Midbrain (tissue), 1 donor: ENCODE data around the gene SNRK.
"Not testable (repeated sequence)": the region's sequence is repeated elsewhere in the genome, so short reads cannot be mapped to it uniquely, and the experiment has no call there.

Experiments used
- DNase-seq: peaks from one replicate; lab custom pipeline; 2025; lab: John Stamatoyannopoulos, UW

SNRK gene

DNA sequence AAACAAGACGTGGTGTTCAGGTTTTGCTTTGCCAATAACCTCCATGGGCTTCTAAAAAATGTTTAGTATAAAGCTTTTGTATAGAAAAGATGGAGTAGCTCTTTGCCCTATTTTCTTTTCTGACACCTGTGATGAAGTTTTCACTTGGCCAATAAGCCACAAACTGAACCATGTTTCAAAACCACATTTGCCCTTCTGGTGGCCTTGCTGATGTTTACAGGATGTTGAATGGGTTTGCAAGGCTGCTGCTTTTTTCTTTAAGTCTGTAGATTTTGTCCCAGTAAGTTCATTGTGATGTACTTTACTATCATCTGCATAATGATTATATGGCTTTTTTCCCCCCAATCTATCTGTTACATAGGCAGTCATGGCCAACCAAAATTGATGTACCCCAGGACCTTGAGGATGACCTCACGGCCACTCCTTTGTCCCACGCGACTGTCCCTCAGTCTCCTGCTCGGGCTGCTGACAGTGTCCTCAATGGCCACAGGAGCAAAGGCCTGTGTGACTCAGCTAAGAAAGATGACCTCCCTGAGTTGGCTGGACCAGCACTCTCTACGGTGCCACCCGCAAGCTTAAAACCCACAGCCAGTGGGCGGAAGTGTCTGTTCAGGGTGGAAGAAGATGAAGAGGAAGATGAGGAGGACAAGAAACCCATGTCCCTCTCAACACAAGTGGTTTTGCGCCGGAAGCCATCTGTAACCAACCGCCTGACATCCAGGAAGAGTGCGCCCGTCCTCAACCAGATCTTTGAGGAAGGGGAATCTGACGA is 60.8 kb downstream of the SNRK start:
- DNase-seq: no peak

DNA sequence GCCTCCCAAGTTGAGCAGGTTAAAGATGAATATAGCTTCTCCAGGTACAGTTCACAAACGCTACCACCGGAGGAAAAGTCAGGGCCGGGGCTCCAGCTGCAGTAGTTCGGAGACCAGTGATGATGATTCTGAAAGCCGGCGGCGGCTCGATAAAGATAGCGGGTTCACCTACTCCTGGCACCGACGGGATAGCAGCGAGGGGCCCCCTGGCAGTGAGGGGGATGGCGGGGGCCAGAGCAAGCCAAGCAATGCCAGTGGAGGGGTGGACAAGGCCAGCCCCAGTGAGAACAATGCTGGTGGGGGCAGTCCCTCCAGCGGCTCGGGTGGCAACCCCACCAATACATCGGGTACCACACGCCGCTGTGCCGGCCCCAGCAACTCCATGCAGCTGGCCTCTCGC is 61.4 kb downstream of the SNRK start:
- DNase-seq: no peak

DNA sequence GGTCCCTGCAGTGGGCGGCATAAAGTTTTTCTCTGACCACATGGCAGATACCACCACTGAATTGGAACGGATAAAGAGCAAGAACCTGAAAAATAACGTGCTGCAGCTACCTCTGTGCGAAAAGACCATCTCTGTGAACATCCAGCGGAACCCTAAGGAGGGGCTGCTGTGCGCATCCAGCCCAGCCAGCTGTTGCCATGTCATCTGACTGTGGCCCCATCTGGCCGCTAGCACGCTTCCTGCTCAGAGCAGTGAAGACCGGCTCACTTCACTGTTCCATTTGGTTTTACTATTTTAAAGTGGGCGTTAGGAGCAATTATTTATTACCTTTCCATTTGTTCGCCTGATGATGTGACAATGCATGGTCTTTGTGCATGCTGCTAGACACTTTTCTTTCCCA is 62.0 kb downstream of the SNRK start:
- no peak for DNase-seq

DNA sequence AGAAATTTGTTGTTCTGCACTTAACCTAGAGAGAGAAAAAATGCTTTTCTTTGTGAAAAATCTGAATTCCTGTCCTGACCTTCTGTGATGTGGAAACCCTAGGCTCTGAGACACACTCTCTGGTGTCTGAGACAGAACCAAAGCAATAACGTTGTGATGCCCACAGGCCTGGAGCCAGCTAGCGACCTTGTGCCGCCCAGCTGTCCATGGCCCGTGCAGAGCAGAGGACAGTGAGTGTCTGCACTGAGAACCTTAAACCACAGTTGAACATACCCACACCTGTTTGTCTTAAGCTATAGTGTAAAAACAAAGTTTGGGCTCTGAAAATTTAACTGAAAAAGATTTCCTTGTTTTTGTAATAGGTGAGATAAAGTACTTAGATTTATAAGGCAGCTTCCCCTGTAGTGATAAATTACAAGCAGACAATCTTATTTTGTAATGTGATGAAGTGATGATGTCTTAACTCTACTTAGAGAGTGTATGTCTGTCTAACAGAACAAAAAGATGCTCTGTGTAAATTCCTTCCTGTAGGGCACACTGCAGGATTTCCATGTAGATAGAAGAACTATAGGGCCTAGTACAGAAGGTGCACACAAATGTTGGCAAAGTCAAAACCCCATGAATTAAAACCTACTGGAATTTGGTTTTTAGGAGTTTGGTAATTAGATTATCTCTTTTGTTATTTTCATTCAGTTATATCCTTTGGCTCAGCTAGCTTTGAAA is 62.7 kb downstream of the SNRK start:
- DNase-seq: no peak

DNA sequence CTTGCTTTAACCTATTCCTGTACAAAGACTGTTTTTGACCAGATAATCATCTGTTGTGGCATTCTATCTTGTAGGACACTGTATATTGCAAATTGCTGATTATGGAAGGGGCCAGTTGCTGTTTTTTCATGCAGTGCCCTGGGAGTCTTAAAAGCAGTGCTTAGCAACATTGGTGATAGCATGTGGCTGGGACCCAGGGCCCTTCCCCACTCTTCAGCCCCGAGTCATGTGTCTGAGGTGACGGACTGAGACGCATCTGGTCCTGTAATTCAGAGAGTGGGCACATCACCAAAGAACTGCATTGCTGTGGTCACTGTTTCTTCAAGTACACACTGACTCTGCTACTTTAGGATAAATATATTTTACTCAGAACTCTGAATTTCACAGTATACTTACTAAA is 63.4 kb downstream of the SNRK start:
- no peak for DNase-seq

DNA sequence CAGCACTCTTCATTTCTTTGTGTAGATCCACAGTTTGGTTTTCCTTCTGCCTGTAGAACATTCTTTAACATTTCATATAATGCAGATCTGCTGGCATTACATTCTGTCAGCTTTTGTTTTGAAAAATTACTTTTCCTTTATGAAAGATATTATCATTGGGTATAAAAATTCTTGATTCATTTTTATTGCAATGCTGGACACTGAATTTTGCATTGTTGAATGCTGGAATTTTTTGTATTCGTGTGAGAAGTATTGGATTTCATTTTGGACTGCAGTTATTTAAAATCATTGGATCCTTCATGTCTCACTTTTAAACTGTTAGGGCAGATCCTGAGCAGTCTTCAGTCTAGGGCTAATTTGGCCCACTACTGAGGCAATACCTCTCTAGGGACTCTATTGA is 67.1 kb downstream of the SNRK start:
- DNase-seq: no peak

DNA sequence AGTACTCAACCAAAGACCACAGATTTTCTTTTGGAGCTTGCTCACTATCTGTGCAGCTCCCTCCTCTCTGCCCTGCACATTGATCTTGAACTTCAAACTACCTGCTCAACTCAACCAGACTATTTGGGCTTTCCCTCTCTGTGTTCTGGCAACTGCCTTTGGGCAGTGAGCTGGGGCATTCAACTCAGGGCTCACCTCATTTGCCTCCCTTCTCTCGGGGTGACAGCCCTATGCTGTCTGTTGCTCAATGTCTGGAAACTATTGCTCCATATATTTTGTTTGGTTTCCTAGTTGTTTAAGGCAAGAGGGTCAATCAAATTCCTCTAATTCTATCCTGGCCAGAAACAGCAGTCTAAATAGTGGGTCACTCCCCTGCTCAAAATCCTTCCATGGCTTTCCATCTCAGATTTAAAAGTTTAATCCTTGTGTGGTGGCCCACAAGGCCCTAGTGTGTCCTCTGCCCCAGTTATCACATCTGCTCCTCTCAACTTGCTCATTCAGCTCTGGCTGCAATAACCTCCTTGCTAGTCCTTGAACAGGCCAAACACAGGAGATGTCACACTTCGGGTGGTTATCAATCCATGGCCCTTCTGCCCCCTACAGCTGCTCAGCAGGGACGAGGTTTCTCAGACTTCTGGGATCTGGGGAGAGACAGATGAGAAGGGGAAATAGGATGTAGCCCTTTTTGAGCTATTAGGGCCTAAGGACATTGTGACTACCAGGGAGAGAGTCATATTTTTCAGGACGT is 67.8 kb downstream of the SNRK start:
- no peak for DNase-seq

DNA sequence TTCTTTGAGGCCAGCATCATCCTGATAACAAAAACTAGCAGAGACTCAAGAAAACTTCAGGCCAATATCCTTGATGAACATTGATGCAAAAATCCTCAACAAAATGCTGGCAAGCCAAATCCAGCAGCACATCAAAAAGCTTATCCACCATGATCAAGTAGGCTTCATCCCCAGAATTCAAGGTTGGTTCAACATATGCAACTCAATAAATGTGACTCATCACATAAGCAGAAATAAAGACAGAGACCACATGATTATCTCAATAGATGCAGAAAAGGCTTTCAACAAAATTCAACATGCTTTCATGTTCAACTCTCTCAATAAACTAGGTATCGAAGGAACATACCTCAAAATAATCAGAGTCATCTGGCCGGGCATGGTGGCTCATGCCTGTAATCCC is 69.7 kb downstream of the SNRK start:
- DNase-seq: not testable (repeated sequence)

DNA sequence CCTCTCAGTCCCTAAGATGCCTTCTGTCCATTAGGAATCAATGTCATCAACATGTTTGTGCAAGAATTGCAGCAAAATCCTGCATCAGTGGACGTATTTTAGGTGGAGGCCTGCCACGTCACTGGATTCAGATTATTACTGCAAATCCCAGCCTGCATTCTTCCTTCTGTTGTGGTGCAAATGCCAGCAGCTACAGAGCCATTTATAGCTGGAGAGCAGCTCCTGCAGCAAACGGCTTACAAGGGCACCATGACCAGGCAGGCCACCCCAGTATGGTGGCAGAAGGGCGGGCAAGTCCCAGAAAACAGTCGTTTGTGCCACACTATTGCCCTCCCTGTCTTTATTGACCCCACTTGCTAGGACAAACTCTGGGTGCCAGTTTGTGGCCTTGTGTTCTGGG is 74.7 kb downstream of the SNRK start:
- no peak for DNase-seq

DNA sequence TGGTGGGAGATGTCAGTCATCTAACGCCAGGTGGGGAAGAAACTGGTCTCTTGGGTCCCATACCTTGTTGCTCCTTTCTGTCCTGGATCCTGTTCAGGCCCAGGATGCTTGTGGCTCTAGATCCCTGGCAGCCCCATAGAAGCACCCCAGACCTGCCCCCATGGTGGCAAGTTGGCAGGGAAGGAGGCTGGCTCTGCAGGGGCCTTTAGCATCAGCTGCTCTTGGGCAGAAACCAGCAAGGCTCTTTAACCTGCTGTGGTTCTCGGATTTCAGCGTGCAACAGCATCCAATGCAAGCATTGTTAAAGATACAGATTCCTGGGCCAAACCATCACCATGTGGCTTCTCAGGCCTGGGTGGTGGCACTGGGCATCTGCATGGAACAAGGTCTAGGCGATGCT is 75.8 kb downstream of the SNRK start:
- DNase-seq: no peak

DNA sequence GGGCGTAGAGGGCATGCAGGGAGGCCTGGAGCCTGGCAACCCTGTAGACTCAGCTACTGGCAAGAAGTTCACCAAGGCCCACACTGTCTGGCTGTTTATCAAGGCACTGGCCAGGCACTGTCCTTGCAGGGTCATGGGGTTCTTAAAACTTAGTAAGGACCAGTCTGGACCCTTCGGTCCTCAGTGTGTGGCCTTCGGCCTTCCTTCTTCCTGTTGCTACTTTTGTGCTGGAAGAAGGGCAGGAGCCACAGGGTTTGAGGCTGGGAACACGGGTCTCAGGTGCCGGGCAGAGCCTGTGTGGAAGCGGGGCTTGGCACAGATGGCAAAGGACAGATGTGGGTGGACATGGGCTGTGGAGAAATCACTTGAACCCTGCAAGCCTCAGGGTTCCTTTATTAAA is 76.6 kb downstream of the SNRK start:
- no peak for DNase-seq

DNA sequence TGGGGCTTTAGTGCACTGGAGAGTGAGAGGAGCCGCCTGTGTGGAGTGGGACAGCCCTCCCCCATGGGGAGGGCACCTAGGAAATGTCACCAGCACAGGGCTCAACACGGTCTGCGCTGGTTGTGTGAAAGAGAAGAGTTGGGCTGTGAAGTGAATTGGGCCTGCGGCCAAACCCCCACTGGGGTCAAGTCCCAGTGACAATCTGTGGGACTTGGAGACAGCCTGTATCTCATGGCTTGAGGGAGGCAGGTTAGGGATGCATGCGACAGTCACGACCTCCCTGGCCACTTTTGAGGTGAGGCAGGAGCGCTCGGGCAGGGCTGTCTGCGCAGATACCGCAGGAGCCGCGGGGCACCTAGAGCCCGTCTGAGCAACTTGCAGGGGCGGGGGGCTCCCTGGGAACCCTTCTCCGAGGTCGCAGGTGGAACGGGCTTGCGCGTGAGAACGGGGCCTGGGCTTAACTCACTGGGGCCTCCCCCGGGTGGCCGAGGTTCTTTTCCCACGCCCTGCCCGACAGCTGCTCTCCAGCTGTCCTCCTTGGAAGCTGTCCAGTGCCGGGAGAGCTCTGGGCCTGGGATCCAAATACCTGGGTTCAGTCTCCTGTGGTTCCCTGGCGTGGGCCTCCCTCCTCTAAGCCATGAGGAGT is 77.4 kb downstream of the SNRK start:
- DNase-seq: no peak

DNA sequence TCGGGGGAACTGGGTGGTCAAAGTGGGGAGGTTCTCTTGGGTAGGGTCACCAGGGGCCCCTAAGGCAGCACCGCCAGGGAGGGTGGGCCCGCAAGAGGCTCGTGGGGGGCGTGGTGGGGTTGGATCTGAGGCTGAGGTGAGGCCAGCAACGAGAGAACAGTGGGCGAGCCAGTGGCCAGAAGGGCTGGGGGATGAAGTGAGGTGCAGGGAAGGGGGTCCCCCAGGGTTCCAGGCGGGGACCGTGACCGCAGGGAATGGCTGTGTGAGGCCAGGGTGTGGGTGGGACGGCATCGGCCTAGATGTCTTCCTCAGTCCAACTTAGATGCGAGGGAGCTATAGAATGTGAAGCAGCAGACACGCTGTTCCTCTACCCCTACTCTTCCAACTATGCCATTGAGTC is 78.2 kb downstream of the SNRK start:
- DNase-seq: no peak

DNA sequence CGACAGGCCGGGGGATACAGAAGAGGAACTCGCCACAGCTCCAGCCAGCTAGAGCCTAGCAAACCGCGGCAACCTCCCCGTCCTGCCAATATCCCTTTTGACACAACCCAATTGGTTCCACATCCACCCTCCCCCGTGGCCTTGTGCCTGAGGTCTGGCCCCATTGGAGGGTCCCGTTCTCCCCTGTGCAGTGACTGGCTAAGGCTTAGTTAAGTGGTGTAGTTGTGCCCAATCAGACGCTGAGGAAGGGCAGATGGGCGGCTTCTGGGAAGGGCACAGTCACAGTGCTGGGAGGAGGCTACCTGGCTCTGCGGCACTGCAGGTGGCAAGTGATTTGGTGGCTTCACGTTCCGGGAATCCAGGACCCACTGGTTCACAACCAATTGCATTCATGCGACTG is 78.6 kb downstream of the SNRK start:
- DNase-seq: no peak

DNA sequence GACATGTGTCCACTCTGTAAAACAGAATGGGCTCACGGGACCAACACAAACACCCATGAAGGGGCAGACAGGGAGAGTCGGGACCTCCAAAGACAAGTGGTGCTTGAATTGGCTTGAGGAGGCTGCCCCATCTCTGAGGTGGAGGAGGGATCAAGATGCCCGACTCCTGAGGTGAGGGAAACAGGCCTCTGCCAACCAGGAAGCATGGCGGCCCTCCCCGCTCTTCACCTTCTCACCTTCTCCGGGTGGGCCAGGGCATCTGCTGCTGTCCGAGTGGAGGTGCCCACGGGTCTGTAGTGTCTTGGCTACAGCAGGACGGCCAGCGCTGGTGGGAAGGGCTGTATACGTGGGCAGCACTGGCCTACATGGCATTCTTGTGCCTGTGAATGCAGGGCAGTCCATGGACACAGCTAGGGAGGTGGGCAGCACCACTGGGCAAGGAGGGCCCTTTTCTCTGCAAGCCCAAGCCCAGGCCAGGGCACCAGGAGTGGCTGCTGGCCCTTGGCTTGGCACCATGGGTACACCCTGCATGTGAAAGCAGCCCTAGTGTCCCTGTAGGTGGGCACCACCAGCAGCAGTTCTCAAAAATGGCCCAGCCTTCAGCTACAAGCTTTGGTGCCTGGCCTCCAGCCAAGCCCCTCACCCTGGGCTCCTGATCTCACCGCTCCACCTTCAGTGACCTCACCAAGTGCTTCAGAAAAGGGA is 79.4 kb downstream of the SNRK start:
- no peak for DNase-seq

DNA sequence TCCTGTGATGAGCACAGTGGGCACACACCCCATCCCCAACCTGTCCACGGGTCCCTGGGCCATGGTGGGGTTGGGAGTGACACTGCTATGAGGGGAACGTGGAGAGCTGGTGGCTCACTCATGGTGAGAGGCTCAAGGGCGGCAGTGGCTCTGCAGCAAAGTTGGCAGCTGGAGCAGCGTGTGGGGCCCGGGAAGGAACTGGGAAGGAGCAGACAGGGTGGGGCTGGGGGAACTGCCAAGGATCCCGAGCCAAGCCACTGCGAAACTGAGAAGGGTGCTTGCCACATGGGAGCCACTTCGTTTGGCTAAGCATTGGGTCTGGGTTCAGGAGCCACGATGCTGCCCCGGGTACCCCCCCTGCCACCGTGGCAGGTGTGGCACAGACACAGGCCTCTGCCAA is 80.1 kb downstream of the SNRK start:
- no peak for DNase-seq

DNA sequence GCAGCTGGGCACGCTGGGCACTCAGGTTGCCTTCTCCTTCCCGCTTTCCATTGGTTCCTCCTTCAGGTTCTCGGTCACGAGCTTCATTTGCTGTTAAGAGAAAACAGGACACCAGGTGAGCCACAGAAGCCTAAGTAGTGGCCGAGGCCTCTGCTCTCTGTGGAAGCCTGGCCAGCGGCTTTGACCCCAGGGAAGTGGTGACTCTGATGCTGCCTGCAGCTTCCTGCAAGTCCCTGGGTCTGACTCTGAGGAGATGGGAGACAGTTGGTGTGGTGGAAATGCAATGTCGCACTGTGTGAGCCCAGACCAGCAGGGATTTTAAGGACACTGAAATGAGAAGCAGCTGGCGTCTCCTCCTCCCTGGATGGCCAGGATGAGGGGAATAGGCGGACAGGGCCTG is 80.5 kb downstream of the SNRK start:
- DNase-seq: no peak

DNA sequence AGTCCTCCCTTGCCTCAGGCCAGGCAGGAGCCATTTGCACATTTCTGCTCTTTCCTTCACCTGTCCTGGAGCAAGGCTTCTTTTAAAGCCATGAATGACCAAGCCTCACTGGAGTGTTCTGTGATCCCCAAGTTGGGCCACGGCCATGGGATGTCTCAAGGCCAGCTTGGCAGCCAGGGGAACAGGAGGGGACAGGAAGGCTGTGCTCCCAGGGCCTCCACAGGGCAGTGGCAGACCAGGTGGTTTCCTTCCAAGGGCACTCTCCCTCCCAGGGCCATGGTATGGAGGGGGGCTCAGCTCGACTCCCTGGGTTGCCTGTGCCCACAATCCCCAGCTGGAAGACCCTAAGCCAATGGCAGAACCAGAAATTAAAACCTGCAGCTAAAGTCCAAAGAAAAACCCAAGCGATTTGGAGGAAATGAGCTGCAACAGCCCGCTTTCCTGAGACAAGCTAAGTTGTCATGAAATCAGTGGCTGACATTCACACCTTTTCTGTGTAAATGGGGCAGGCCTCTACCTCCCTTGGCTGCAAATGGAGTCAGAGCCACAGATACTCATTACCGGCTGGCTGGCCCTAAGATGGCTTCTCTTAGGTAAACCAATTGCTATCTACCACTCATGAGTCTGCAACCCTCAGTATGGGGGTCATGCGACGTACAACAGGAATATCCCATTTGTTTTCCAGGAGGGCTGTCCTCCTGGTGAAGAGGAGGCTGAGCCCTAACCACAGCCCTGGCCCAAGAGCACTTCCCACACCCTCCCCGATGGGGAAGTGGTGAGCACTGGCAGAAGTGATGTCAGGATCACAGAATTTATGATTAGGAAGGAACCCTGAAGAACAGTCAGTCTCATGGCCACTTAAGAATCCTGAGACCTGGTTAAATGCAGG is 83.3 kb downstream of the SNRK start:
- DNase-seq: no peak

DNA sequence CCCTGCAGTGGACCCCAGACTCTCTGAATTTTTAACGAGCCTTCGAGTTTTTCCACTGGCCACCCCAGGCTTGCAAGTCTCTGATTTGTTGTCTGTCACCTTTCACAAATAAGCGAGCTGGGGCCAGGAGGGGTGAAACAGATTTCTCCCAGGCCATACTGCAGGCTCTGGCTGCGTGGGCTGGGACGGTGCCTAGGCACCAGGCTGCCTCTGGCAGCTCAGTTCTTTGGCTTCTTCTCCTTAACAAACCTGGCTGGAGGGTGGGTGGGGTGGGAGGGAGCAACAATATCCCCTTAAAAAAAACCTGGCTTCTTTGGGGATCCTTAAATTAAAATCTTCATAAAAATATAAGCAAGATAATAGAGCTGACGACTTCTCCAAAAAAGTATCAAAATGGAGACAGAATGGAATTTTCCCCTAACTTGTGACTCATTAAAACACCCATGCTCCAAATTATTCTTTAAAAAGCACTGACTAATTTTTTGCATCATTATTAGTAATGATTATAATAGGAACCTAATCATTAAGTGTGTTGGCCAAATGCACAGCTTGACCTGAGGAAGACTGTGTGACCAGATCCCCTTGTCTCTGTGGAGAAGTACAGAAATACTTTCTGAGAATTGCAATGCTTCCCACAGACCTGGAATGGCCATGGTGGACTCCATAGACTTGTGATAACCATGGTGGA is 84.1 kb downstream of the SNRK start:
- no peak for DNase-seq

DNA sequence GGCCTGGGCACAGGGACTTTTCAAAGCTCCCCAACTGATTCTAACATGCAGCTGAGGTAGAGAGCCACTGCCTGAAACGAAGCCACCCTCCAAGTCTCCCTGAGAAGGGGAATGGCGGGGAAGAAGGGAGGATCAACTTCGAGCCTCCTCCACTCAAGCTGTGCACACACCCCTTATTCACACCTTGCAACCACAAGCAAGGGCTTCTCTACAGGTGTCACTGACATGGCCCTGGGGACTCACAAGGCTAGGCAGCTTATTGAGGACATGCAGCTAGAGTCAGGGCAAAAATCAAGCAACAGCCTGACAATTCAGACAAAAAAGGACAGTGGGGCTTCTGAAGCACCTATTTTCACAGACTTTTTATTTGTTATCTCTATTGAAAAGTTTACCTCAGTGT is 85.2 kb downstream of the SNRK start:
- DNase-seq: no peak
